Measurements from ENCODE around the gene AFG1L. TPM values are rescaled to one million over a fixed set of nuclear protein-coding genes. Genes with fewer than 3 reads are reported as not detected.

Gene AFG1L
- total RNA-seq, 1 donor from 2014 or later, result 9.5 TPM

- no peak for DNase-seq (ENCODE audit: extremely low spot score, unreplicated experiment)
- H3K4me3 Mint-ChIP-seq (ENCODE audit: unreplicated experiment), result no peak overlapping the region
- peaks cover 3% of the 10 kb centered on the region for H3K36me3 Mint-ChIP-seq (ENCODE audit: unreplicated experiment)
- H3K4me1 Mint-ChIP-seq (ENCODE audit: unreplicated experiment), result no peaks in the 10 kb centered on the region
- H3K27ac Mint-ChIP-seq (ENCODE audit: unreplicated experiment), result no peak overlapping the region
- H3K9me3 Mint-ChIP-seq (ENCODE audit: unreplicated experiment), result no peaks in the 10 kb centered on the region
- no peak for TF ChIP-seq CTCF (IDR thresholded peaks at IDR 0.05)
- H3K27me3 Mint-ChIP-seq (ENCODE audit: unreplicated experiment), result no peaks in the 10 kb centered on the region
Measured at GRCh38 chr6:108362455-108362854, 67.6 kb downstream of the AFG1L start.

GRCh38 chr6:108363113-108363512 is 68.3 kb downstream of the AFG1L start:
- Mint-ChIP-seq H3K36me3 (ENCODE audit: unreplicated experiment) (peaks cover 3% of the 10 kb centered on the region), H3K27ac (ENCODE audit: unreplicated experiment) (no peak overlapping the region), H3K4me1 (ENCODE audit: unreplicated experiment) (no peaks in the 10 kb centered on the region), H3K4me3 (ENCODE audit: unreplicated experiment) (no peak overlapping the region), H3K27me3 (ENCODE audit: unreplicated experiment) (no peaks in the 10 kb centered on the region), H3K9me3 (ENCODE audit: unreplicated experiment) (no peaks in the 10 kb centered on the region)
- no peak for TF ChIP-seq CTCF (IDR thresholded peaks at IDR 0.05)
- DNase-seq (ENCODE audit: extremely low spot score, unreplicated experiment), result no peak

GRCh38 chr6:108363889-108364313 is 69.0 kb downstream of the AFG1L start:
- Mint-ChIP-seq H3K4me3 (ENCODE audit: unreplicated experiment) (no peak overlapping the region), H3K27ac (ENCODE audit: unreplicated experiment) (no peak overlapping the region), H3K36me3 (ENCODE audit: unreplicated experiment) (peaks cover 3% of the 10 kb centered on the region), H3K27me3 (ENCODE audit: unreplicated experiment) (no peaks in the 10 kb centered on the region), H3K4me1 (ENCODE audit: unreplicated experiment) (no peaks in the 10 kb centered on the region), H3K9me3 (ENCODE audit: unreplicated experiment) (no peaks in the 10 kb centered on the region)
- DNase-seq (ENCODE audit: extremely low spot score, unreplicated experiment), result no peak
- TF ChIP-seq CTCF (IDR thresholded peaks at IDR 0.05), result no peak

GRCh38 chr6:108364470-108364869 is 69.6 kb downstream of the AFG1L start:
- Mint-ChIP-seq H3K36me3 (ENCODE audit: unreplicated experiment) (peaks cover 3% of the 10 kb centered on the region), H3K4me3 (ENCODE audit: unreplicated experiment) (no peak overlapping the region), H3K27me3 (ENCODE audit: unreplicated experiment) (no peaks in the 10 kb centered on the region), H3K4me1 (ENCODE audit: unreplicated experiment) (no peaks in the 10 kb centered on the region), H3K27ac (ENCODE audit: unreplicated experiment) (no peak overlapping the region), H3K9me3 (ENCODE audit: unreplicated experiment) (no peaks in the 10 kb centered on the region)
- no peak for TF ChIP-seq CTCF (IDR thresholded peaks at IDR 0.05)
- no peak for DNase-seq (ENCODE audit: extremely low spot score, unreplicated experiment)

- H3K27ac Mint-ChIP-seq (ENCODE audit: unreplicated experiment), result no peak overlapping the region
- H3K27me3 Mint-ChIP-seq (ENCODE audit: unreplicated experiment), result no peaks in the 10 kb centered on the region
- H3K36me3 Mint-ChIP-seq (ENCODE audit: unreplicated experiment), result peaks cover 3% of the 10 kb centered on the region
- no peaks in the 10 kb centered on the region for H3K9me3 Mint-ChIP-seq (ENCODE audit: unreplicated experiment)
- no peak overlapping the region for H3K4me3 Mint-ChIP-seq (ENCODE audit: unreplicated experiment)
- DNase-seq (ENCODE audit: extremely low spot score, unreplicated experiment), result no peak
- no peak for TF ChIP-seq CTCF (IDR thresholded peaks at IDR 0.05)
- H3K4me1 Mint-ChIP-seq (ENCODE audit: unreplicated experiment), result no peaks in the 10 kb centered on the region
Measured at GRCh38 chr6:108365478-108365877, 70.6 kb downstream of the AFG1L start.
